GM18519 (cell line): Measurements from ENCODE around the gene UBE2J1.
"Not testable (repeated sequence)": the region's sequence is repeated elsewhere in the genome, so short reads cannot be mapped to it uniquely, and the experiment has no call there.

ENCODE experiments used
- ATAC-seq: cut with Tn5 transposase; IDR thresholded peaks from one replicate; pipeline ENCODE4 v1.9.1; 2021; ENCODE audit warnings: mild to moderate bottlenecking, moderate library complexity; ENCODE audit not compliant: unreplicated experiment, low FRiP score

The UBE2J1 gene

DNA sequence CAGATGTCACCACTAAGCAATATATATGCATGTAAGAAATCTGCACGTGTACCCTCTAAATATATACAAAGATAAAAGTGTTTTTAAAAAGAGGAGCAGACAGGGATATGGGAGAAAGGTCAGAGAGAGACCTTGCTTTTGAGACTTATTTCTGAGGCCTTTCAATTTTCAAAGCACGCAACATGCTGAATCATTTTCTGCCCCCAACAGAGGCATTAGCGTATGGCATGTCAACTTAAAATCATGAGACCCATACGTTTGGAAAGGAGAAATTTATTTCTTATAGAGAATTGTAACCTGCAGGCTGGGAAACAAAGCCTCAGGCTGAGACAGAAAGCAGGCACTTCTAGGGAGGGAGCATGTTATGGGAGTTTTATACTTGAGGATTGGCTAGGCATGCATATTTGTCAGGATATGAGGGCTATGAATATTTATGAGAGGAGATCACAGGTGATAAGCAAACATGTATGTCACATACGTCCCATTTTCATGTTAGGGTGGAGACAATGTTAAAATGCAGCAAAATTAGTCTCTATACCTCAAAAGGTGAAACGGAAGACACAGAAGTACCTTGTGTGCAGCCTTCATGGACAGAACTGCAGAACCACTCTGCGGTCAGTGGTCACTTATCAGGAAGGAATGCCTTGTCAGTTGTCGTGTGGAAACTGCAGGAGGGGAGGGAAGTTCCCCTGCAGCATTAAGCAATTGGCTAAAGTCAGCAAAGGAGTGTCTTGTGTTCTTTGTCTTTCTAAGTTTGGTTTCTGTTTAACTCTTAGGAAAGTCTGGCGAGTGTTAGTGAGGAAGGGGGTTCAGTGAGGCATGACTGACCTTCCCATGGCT is 31.2 kb downstream of the UBE2J1 start:
- ATAC-seq: no peak

DNA sequence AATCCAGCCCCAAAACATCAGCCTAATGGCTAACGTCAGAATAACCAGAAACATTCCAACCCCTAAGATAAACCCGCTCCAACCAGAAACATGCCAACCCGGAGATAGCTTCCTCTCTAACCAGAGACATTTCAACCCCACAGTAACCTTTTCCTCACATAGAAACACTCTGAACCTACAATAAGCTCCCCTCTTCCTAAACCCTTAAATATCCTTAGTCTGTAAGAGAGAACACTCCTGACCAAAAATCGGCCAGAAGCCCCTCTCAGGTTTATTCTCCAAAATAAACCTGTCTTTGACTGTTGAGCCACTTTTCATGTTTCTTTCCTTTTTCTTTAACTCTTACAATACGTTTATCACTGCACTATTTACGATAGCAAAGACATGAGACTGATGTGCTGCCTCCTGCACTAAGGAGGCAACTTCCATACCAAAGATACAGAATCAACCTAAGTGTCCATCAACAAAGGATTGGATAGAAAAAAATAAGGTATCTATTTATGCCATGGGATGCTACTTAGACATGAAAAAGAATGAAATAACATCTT is 32.4 kb downstream of the UBE2J1 start:
- no peak for ATAC-seq

DNA sequence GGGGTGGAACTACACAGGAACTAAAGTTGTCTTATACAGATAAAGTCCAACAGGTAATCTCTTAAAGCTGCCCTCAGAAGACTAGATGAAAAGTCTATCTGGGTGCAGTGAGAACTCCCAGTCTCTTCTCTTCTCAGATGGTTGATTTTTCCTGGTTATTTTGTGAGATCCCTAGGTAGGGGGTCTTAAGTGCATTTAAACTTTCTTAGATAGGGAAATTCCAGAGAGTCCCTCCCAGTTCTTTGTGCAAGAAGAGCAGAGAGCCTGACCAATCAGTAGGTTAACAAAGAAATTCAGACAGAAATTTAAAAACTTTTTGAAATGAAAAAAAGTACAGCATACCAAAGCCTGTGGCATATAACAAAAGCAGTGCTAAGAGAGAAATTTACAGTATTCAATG is 35.5 kb downstream of the UBE2J1 start:
- ATAC-seq: no peak

DNA sequence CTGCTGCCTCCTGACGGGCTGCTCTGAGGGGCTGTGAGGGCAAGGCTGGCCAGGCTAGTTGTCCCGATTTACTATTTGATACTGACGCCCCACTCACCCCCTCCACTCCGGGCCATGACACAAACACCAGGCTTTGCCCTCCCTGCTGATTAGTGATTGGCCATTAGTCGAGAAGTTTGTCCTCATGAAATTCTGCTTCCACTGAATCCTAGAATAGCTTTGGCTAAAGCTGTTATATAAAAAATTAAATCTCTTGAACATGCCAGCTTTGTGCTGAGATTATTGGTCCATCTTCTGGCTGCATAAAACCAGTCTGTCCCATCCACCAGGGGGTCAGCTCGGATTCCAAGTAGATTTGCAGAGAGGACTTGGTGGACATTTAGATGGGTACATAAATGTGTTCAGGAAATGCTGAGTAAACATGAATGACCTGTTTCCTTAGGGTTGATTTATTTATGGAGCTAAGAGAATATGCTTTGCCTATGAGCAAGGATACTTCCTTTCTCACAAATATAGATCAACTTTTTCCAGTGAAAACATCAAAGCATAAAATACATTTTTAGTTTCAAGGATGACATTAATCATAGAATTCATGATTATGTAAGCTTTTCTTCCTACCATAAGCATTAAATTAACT is 37.2 kb downstream of the UBE2J1 start, which contains the start of gene GABRR2:
Gene GABRR2, minus strand, starts transcription at position 51 of the 637 bp plus-strand sequence. CDS start 134 bp downstream, outside the sequence.
- ATAC-seq: no peak

DNA sequence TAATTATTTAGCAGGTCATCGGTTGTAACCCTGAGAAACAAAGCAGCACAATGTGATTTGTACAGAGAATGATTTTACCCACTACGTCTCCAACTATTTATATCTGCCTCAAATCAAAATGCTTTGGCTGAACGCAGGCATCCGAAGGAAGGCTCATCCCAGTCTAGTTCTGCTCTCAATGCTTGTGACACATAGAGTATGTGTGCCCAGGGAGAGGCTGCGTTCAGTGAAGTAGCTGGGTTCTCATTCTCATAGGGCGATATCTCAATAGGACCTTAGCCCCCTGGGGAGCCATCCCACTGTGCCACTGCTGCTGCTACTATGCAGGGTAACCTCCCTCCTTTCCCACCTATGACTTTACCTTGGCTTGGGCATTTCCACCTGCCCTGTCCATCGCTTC is 37.8 kb downstream of the UBE2J1 start:
- no peak for ATAC-seq

DNA sequence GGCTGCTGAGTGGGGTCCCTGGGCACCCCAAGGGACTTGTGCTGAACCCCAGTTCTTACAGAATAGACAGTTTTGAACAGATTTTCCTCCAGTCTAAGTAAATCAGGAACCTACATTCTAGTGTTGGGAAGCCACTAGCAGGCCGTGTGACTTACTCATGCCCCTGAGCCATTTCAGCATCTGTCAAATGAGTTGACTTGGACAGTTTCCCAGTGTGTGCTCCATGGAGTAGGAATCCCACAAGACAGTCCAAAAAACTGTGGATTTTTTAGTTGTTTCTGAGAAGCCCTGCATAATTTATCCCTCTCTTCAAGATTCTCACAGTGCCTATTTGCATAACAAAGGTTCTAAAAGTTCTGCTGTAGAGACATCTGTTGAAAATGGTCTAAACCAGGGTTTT is 39.5 kb downstream of the UBE2J1 start:
- ATAC-seq: no peak

DNA sequence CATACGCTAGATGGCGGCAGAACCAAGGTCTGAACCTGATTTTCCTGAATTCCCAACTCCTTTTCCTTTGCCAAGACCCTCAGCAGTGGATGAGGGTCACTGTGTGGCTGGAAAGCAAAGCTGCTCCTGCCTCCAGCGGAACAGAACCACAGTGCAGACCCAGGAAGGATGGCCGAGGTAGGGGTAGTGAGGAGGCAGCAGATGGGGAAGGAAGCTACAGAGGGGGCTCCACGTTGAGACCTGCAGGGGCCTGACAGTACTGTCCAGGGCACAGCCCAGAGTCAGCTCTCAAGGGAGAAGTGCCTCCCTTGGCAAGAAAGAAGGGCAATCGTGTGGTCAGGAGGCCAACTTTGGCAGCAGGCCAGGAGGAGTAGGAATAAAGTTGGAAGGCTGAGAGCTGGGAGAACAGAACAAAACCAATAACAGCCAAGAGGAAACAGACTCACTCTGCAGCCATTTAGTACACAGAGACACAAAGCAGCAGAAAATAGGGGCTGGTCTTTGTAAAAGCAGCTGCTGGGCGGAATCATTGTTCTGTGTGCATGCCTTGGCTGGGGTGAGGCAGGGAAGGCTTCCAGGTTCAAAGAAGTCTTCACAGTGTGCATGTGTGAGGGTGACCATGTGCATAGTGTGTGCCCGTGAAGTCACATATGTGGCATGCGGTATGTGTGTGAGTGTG is 40.5 kb downstream of the UBE2J1 start:
- ATAC-seq: no peak

DNA sequence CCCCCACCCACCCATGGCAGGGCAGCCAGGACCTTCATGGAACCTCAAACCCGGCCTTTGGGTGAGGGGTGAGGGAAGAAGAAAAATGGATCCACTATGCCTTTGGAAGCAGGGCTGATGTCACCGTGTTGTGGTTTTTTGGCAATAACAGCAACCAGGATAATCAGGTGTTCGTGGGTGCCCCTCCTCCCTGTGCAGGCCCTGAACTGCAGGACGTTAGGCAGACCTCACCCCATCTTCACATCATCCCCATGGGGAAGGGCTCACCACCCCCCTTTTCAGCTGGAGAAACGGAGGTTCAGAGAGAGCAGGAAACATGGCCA is 41.0 kb downstream of the UBE2J1 start:
- ATAC-seq: no peak

DNA sequence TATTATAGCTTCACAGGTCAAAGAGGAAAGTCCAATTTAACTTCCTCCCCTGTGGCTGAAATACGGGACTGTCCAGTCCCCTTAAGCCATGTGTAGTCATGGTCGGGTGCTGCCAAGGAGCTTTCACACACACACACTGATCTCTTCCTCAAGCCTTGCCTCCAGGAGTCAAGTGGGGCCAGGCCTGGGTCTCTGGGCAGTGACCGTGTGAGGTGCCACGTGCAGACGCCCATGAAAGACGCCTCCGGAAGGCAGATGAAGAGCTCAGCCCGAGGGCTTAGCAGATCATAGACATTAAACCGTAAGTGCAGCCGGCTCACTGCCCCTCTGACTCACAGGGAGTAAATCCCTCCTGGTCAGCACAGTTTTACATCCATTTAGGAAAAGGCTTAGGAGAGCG is 41.6 kb downstream of the UBE2J1 start:
- ATAC-seq: no peak

DNA sequence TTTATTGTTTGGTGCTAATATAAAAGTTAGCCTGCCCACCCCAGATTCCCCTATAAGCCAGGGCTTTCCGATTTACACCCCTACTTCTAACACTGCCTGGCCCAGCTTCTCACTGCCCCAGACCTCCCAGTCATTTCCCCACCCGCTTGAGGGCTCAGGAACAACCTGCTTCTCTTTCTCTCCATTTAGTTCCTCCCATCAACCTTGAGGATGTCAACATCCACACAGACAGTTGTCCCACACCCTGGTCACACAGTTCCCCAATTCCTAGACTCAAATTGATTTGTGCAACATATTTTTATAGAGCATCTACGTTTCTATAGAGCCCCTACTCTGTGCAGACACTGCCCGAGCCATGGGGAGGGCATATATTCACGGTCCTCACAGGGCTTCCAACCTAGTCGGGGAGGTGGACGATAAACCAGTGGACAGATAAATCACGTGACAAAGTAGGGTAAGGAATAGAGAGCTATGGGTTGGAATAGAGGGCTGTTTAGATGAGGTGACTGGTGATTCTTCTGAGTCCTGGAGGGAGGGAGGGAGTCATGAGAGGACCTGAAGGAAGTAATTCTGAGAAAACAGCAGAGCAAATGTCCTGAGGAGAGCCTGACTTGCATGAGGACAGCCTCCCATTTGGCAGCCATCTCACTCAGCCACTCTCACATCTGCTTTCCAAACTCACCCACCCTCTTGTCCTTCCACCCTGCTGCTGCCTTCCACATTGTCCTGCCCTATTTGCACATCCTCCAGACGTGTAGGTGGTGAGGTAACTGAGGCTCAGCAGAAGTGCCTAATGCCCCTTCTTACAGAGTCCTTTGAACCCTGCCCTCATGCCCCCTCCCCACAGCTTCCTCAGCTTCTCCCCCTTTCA is 43.8 kb downstream of the UBE2J1 start:
- ATAC-seq: no peak

DNA sequence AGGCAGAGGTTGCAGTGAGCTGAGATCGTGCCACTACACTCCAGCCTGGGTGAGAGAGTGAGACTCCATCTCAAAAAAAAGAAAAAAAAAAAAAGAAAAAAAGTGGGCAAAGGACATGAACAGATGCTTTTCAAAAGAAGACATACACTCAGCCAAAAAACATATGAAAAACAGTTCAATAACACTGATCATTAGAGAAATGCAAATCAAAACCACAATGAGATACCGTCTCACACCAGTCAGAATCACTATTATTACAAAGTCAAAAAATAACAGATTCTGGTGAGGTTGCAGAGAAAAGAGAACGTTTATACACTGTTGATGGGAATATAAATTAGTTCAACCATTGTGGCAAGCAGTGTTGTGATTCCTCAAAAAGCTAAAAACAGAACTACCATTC is 48.0 kb downstream of the UBE2J1 start:
- not testable (repeated sequence) for ATAC-seq

DNA sequence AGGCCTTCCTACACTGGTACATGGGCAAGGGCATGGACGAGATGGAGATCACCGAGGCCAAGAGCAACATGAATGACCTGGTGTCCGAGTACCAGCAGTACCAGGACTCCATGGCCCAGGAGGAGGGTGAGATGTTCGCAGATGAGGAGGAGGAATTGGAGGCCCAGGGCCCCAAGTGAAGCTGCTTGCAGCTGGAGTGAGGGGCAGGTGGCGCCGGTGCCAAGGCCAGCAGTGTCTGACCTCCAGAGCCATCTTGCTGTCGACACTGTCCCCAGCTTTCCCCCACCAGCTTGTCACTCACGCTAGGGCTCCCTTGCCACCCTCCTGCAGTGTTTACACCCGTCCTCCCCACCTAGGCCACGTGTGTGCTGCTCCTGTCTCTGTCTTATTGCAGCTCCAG is 49.6 kb downstream of the UBE2J1 start:
- no peak for ATAC-seq

DNA sequence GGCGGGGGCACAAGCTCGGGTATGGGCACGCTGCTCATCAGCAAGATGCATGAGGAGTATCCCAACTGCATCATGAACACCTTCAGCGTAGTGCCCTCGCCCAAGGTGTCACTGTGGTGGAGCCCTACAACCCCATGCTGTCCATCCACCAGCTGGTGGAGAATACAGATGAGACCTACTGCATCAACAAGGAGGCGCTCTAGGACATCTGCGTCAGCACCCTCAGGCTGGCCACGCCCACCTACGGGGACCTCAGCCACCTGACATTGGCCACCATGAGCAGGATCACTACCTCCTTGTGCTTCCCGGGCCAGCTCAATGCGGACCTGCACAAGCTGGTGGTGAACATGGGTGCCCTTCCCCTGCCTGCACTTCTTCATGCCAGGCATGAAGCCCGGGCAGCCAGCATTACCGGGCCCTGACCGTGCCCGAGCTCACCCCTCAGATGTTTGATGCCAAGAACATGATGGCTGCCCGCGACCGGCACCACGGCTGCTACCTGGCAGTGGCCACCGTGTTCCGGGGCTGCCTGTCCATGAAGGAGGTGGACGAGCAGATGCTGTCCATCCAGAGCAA is 50.2 kb downstream of the UBE2J1 start:
- no peak for ATAC-seq

DNA sequence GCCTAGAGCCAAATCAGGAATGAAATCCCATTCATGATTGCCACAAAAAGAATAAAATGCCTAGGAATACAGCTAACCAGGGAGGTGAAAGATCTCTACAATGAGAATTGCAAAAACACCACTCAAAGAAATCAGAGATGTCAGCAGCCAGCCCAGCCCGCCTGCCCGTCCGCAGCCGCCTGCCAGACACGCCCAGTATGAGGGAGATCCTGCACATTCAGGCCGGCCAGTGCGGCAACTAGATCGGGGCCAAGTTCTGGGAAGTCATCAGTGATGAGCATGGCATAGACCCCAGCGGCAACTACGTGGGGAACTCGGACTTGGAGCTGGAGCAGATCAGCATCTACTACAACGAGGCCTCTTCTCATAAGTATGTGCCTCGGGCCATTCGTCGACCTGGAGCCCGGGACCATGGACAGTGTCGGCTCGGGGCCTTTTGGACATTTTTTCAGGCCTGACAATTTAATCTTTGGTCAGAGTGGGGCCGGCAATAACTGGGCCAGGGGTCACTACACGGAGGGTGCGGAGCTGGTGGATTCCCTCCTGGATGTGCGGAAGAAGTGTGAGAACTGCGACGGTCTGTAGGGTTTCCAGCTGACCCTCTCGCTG is 50.8 kb downstream of the UBE2J1 start:
- ATAC-seq: no peak

DNA sequence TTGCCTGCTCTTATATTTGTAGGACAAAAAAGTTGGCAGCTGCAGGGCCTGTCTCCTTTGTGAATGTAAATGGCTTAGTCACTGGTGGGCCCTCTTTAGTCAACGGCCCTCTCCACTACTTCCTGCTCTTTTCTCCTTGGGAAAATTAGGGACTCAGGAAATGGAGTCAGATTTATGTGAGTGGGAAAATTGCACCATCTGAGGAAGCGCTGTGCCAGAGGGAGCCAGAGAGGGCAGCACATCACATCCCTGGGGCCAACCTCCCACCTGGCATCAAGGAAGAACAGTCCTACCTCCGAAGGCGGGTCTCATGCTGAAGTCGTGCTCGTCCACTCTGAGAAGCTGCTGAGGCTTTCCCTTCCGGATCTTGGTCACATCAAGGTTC is 53.1 kb downstream of the UBE2J1 start:
- ATAC-seq: no peak

DNA sequence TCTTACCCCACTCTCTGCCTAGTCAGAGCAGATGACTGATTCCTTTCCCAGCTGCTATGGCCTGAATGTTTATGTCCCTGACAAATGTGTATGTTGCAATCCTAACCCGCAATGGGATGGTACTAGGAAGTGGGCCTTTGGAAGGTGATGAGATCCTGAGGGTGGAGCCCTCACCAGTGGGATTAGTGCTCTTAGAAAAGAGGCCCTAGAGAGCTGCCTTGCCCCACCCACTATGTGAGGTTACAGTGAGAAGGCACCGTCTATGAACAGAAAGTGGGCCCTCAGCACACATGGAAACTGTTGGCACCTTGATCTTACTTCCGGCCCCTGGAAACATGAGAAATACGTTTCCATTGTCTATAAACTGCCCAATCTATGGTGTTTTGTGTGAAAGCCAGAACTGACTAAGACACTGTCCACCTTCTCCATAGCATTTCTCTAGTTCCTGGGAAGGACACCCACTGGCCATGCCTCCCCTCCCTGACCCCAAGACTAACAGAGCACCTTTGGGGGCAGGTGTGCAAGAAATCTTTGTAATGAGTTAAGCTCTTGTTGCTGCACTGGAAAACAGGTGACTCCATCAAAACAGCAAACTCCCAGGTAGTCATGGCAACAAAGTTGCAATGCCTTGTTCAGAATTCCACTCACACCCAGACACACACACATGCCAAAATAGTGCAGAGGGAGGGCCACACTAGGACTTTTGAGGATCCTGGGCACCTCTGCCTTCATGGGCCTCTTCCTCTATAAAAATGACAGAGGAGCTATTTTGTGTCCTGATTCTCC is 53.6 kb downstream of the UBE2J1 start:
- no peak for ATAC-seq

DNA sequence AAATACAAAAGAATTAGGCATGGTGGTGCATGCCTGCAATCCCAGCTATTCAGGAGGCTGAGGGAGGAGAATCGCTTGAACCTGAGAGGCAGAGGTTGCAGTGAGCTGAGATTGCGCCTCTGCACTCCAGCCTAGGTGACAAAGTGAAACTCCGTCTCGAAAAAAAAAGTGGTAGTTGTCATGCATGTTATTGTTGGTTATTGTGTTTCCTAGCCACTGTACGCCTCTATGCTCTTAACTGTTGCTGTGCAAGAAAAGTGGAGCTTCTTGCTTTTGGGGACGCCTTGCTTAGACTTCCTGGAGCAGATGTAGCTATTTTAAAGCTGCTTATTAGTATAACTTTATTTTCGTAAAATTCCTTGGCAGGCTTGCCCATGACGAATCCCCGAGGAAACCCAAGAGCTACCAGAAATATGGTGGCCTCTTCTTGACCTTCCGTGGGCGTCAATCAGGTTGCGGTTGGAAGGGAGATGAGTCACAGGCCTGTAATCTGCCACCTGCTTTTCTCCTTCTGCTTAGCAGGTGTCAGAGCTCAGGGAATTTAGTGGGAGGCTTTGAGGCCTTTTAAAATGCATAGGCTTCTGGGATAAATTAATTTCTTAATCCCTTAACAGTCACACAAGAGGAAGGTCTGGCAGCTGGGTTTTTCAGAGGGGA is 54.7 kb downstream of the UBE2J1 start:
- ATAC-seq: peak; percentile 86

DNA sequence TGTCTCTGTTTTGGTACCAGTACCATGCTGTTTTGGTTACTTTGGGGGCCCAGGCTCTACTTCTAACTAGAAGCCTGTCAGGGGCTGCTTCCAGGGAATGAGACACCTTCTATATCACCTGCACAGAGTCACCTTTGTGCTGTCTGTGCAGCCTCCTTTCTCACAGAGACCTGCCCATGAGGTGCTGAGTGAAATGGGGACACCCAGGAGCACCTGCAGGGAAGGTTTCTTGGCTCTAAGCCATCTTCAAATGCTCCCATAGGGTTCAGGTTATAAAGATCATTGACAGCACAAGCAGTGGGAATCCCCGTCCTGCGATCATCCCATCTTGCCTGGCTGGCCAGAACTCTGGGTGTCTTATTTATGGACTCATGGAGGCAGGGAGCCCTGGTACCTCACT is 56.5 kb downstream of the UBE2J1 start:
- no peak for ATAC-seq
